GM21528 (cell line): ENCODE measurements around the gene GOPC.

ENCODE experiments used
- ATAC-seq: cut with Tn5 transposase; IDR thresholded peaks from one replicate; pipeline ENCODE4 v1.9.1; 2021; ENCODE audit warnings: mild to moderate bottlenecking, moderate library complexity; ENCODE audit not compliant: unreplicated experiment, low FRiP score

GOPC gene

GRCh38 chr6:117552618-117553017 is 49.7 kb downstream of the GOPC start:
- ATAC-seq = no peak

GRCh38 chr6:117550618-117551242 is 51.6 kb downstream of the GOPC start:
- ATAC-seq = no peak

GRCh38 chr6:117550078-117550600 is 52.2 kb downstream of the GOPC start:
- no peak for ATAC-seq

- ATAC-seq = no peak
Measured at GRCh38 chr6:117549611-117550010, 52.7 kb downstream of the GOPC start.

- no peak for ATAC-seq
Measured at GRCh38 chr6:117548797-117549301, 53.5 kb downstream of the GOPC start.

GRCh38 chr6:117547688-117548621 is 54.4 kb downstream of the GOPC start:
- ATAC-seq = no peak

GRCh38 chr6:117546674-117547073 is 55.6 kb downstream of the GOPC start:
- no peak for ATAC-seq

GRCh38 chr6:117545161-117545595 is 57.1 kb downstream of the GOPC start:
- ATAC-seq = no peak

- ATAC-seq = no peak
Measured at GRCh38 chr6:117544716-117545115, 57.6 kb downstream of the GOPC start.

GRCh38 chr6:117542493-117542892 is 59.8 kb downstream of the GOPC start:
- ATAC-seq = no peak

GRCh38 chr6:117540670-117541069 is 61.6 kb downstream of the GOPC start:
- ATAC-seq = no peak

GRCh38 chr6:117538615-117539014 is 63.7 kb downstream of the GOPC start:
- no peak for ATAC-seq

GRCh38 chr6:117536317-117536716 is 66.0 kb downstream of the GOPC start:
- ATAC-seq = no peak

- no peak for ATAC-seq
Measured at GRCh38 chr6:117534974-117535373, 67.3 kb downstream of the GOPC start.

GRCh38 chr6:117533775-117534174 is 68.5 kb downstream of the GOPC start:
- ATAC-seq = no peak

GRCh38 chr6:117531809-117532725 is 70.2 kb downstream of the GOPC start:
- no peak for ATAC-seq

GRCh38 chr6:117531346-117531745 is 71.0 kb downstream of the GOPC start:
- ATAC-seq = no peak

- ATAC-seq = no peak
Measured at GRCh38 chr6:117530467-117531242, 71.7 kb downstream of the GOPC start.

- ATAC-seq = no peak
Measured at GRCh38 chr6:117525607-117526006, 76.7 kb downstream of the GOPC start.
